Measurements from ENCODE around the gene LOXL3. TPM values are rescaled to one million over a fixed set of nuclear protein-coding genes. Genes with fewer than 3 reads are reported as not detected.

LOXL3 gene
- polyA plus RNA-seq, 1 donor (not counting 4 experiments of a cell fraction or from before 2014, with no cell fraction given) = 0.21 TPM

DNA sequence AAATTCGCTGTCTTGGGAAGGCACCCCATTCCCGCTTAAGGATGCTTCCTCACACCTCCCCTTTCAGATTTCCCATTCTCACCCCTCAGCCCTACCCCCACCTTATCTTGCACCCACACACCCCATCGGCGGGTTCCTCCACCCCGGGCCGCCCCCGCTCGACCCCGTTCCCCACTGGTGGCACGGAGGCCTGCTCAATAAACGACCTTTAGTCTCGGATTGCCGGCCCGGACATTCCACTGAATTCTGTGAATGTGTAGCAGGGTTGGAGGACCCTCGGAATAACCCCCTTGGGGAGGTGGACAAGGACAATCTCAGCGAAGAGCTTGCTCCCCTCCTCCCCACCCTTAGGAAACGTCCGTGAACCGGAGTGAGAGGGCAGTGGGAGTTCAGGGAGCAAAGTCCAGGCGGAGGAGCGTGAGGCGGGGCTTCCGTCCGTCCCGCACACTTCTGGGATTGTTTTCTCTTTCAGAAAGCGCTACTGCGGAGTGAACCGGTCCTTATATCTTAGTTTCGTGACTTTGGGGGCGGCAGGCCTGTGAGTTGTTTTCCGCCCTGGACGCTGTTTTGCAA lies 51.5 kb downstream of the LOXL3 start:
- H3K9me3 ChIP-seq (ENCODE audit: control insufficient read depth, low read depth, low read length) = no peaks in the 10 kb centered on the region
- peak overlapping the region; percentile 64 for H3K9ac ChIP-seq (ENCODE audit: control insufficient read depth, extremely low read depth, insufficient read depth, low read length)
- H3K4me3 ChIP-seq (ENCODE audit: control insufficient read depth in 2 of 3, extremely low read depth in 1 of 3, insufficient read depth in 2 of 3, low read depth in 1 of 3, low read length in 3 of 3) = peak overlapping the region; percentile 47 to 70 (median 63)
- peaks cover 9 to 10% of the 10 kb centered on the region in 2 experiments for H3K36me3 ChIP-seq (ENCODE audit: control insufficient read depth in 2 of 2, extremely low read depth in 1 of 2, insufficient read depth in 2 of 2, low read length in 2 of 2)
- H3K9me1 ChIP-seq (ENCODE audit: control insufficient read depth, extremely low read depth, insufficient read depth, low read length) = no peaks in the 10 kb centered on the region
- peaks cover 44% of the 10 kb centered on the region for H3K4me1 ChIP-seq (ENCODE audit: control insufficient read depth, extremely low read depth, insufficient read depth, low read length)
- H4K20me1 ChIP-seq (ENCODE audit: control insufficient read depth, extremely low read depth, insufficient read depth, low read length) = no peaks in the 10 kb centered on the region
- FAIRE-seq (no peak), DNase-seq (ENCODE audit: low read depth, low spot score) (no peak)
- H2AFZ ChIP-seq (ENCODE audit: control insufficient read depth, low read length) = peak overlapping the region; percentile 84
- H3K79me2 ChIP-seq (ENCODE audit: control insufficient read depth, insufficient read depth, low read length) = peaks cover 16% of the 10 kb centered on the region
- TF ChIP-seq EZH2 (IDR thresholded peaks at IDR 0.05; ENCODE audit: low read length) = no peak
- TF ChIP-seq, protein P1, sequence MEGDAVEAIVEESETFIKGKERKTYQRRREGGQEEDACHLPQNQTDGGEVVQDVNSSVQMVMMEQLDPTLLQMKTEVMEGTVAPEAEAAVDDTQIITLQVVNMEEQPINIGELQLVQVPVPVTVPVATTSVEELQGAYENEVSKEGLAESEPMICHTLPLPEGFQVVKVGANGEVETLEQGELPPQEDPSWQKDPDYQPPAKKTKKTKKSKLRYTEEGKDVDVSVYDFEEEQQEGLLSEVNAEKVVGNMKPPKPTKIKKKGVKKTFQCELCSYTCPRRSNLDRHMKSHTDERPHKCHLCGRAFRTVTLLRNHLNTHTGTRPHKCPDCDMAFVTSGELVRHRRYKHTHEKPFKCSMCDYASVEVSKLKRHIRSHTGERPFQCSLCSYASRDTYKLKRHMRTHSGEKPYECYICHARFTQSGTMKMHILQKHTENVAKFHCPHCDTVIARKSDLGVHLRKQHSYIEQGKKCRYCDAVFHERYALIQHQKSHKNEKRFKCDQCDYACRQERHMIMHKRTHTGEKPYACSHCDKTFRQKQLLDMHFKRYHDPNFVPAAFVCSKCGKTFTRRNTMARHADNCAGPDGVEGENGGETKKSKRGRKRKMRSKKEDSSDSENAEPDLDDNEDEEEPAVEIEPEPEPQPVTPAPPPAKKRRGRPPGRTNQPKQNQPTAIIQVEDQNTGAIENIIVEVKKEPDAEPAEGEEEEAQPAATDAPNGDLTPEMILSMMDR (optimal IDR thresholded peaks at IDR 0.05 in 1 of 3, IDR thresholded peaks at IDR 0.05 in 1 of 3, conservative IDR thresholded peaks at IDR 0.05 in 1 of 3; ENCODE audit: extremely low read depth in 1 of 3, insufficient read depth in 2 of 3, low read length in 3 of 3) = no peak
- peak overlapping the region; percentile 94 for H3K4me2 ChIP-seq (ENCODE audit: control insufficient read depth, extremely low read depth, insufficient read depth, low read depth, low read length)
- H3K27ac ChIP-seq (ENCODE audit: control insufficient read depth, insufficient read depth, low read length) = no peak overlapping the region
- dilution Hi-C loops (cut with MboI; ENCODE audit: extremely low pct_ligation_motif_present, low sequenced_read_pairs) = no loop called here
- peaks cover 41% of the 10 kb centered on the region for H3K27me3 ChIP-seq (ENCODE audit: control insufficient read depth, extremely low read depth, insufficient read depth, low read length)

- Histone ChIP-seq H3K9ac (ENCODE audit: control insufficient read depth, extremely low read depth, insufficient read depth, low read length) (no peak overlapping the region), H3K4me1 (ENCODE audit: control insufficient read depth, extremely low read depth, insufficient read depth, low read length) (peaks cover 39% of the 10 kb centered on the region), H3K4me3 (ENCODE audit: control insufficient read depth in 2 of 3, extremely low read depth in 1 of 3, insufficient read depth in 2 of 3, low read depth in 1 of 3, low read length in 3 of 3) (no peak overlapping the region), H4K20me1 (ENCODE audit: control insufficient read depth, extremely low read depth, insufficient read depth, low read length) (no peaks in the 10 kb centered on the region), H3K27me3 (ENCODE audit: control insufficient read depth, extremely low read depth, insufficient read depth, low read length) (peaks cover 41% of the 10 kb centered on the region), H3K9me1 (ENCODE audit: control insufficient read depth, extremely low read depth, insufficient read depth, low read length) (no peaks in the 10 kb centered on the region), H2AFZ (ENCODE audit: control insufficient read depth, low read length) (no peak overlapping the region), H3K79me2 (ENCODE audit: control insufficient read depth, insufficient read depth, low read length) (peaks cover 9% of the 10 kb centered on the region), H3K4me2 (ENCODE audit: control insufficient read depth, extremely low read depth, insufficient read depth, low read depth, low read length) (no peak overlapping the region), H3K36me3 (ENCODE audit: control insufficient read depth in 2 of 2, extremely low read depth in 1 of 2, insufficient read depth in 2 of 2, low read length in 2 of 2) (peaks cover 9 to 10% of the 10 kb centered on the region in 2 experiments), H3K9me3 (ENCODE audit: control insufficient read depth, low read depth, low read length) (no peaks in the 10 kb centered on the region), H3K27ac (ENCODE audit: control insufficient read depth, insufficient read depth, low read length) (no peak overlapping the region)
- DNase-seq (ENCODE audit: low read depth, low spot score) (no peak), FAIRE-seq (no peak)
- TF ChIP-seq, protein P1 (optimal IDR thresholded peaks at IDR 0.05 in 1 of 3, IDR thresholded peaks at IDR 0.05 in 1 of 3, conservative IDR thresholded peaks at IDR 0.05 in 1 of 3; ENCODE audit: extremely low read depth in 1 of 3, insufficient read depth in 2 of 3, low read length in 3 of 3) = no peak
- dilution Hi-C loops (cut with MboI; ENCODE audit: extremely low pct_ligation_motif_present, low sequenced_read_pairs) = no loop called here
Measured at GRCh38 chr2:74501335-74502071, 52.2 kb downstream of the LOXL3 start.

All from keratinocyte (primary cell).